ENCODE results near the gene ZDHHC20. TPM values are rescaled to one million over a fixed set of nuclear protein-coding genes. Genes with fewer than 3 reads are reported as not detected.

ZDHHC20 gene
- total RNA-seq, 2 experiments from 2014 or later: 78.9 to 99.9 TPM

- peak overlapping the region; percentile 26 for H3K4me3 Mint-ChIP-seq
- DNase-seq (peak; percentile 48), ATAC-seq (ENCODE audit: low read depth) (peak; percentile 89)
- no peaks in the 10 kb centered on the region for H3K27me3 Mint-ChIP-seq
- H3K9me3 Mint-ChIP-seq: no peaks in the 10 kb centered on the region
- peaks cover 26% of the 10 kb centered on the region for H3K4me1 Mint-ChIP-seq
- no peaks in the 10 kb centered on the region for H3K36me3 Mint-ChIP-seq
- peak overlapping the region; percentile 83 for H3K27ac Mint-ChIP-seq
- POLR2A ChIA-PET: no interaction called here
Observed at GRCh38 chr13:21365574-21365973, 93.5 kb downstream of the ZDHHC20 start.

GRCh38 chr13:21364916-21365315, 94.2 kb downstream of the ZDHHC20 start:
- Mint-ChIP-seq H3K27me3 (no peaks in the 10 kb centered on the region), H3K4me1 (peaks cover 26% of the 10 kb centered on the region), H3K27ac (no peak overlapping the region), H3K4me3 (no peak overlapping the region), H3K36me3 (no peaks in the 10 kb centered on the region), H3K9me3 (no peaks in the 10 kb centered on the region)
- ATAC-seq (ENCODE audit: low read depth) (no peak), DNase-seq (no peak)
- POLR2A ChIA-PET: no interaction called here

DNA sequence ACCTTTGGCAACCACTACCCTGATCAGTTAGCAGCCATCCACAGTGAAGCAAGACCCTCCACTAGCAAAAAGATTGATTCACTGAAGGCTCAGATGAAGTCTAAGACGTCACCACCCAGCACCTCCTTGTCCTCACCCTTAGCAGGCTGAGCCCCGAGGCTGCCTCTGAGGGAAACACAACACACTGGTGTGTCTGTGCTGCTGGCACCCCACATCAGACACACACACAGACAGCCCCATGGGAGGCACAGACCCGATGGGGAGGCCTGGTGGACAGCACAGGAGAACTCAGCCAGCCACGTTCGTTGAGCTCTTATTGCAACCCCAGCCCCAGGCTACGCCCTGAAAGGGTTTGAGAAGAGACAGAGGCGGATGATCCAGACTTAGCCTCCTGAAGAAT, 94.7 kb downstream of the ZDHHC20 start:
- POLR2A ChIA-PET: no interaction called here
- ATAC-seq (ENCODE audit: low read depth) (no peak), DNase-seq (no peak)
- no peaks in the 10 kb centered on the region for H3K27me3 Mint-ChIP-seq
- H3K36me3 Mint-ChIP-seq: no peaks in the 10 kb centered on the region
- H3K4me1 Mint-ChIP-seq: peaks cover 26% of the 10 kb centered on the region
- no peak overlapping the region for H3K4me3 Mint-ChIP-seq
- H3K27ac Mint-ChIP-seq: peak overlapping the region; percentile 48
- no peaks in the 10 kb centered on the region for H3K9me3 Mint-ChIP-seq

GRCh38 chr13:21362741-21363140, 96.4 kb downstream of the ZDHHC20 start:
- no peak overlapping the region for H3K27ac Mint-ChIP-seq

GRCh38 chr13:21361706-21362105, 97.4 kb downstream of the ZDHHC20 start:
- ATAC-seq (ENCODE audit: low read depth): no peak
- POLR2A ChIA-PET: no interaction called here
- no peaks in the 10 kb centered on the region for H3K9me3 Mint-ChIP-seq

More at GRCh38 chr13:21362741-21363140, 96.4 kb downstream of the ZDHHC20 start:
- Mint-ChIP-seq H3K9me3 (no peaks in the 10 kb centered on the region), H3K4me3 (no peak overlapping the region), H3K27me3 (no peaks in the 10 kb centered on the region), H3K36me3 (no peaks in the 10 kb centered on the region), H3K4me1 (peaks cover 26% of the 10 kb centered on the region)
- DNase-seq: no peak
- POLR2A ChIA-PET: no interaction called here
- no peak for ATAC-seq (ENCODE audit: low read depth)

DNA sequence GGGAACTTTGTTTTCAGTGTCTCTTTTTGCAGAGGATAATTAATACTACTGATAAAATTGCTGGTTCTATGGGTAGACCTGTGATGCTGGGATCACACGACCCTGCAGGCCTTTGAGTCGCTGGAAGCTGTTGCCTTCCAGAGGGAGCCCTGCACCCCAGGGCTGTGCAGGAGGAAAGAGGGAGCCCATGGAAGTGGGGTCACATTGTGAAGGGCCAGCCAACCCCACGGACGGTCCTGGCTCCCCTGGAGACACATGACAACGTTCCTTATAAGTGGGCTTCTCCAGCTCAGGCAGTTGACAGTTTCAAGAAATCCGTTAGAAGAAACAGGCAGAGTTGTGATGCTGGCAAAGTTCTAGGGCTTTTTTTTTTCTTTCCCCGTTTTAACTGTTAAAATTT, 98.0 kb downstream of the ZDHHC20 start:
- Mint-ChIP-seq H3K9me3 (no peaks in the 10 kb centered on the region), H3K27ac (no peak overlapping the region), H3K27me3 (no peaks in the 10 kb centered on the region), H3K4me1 (peaks cover 21% of the 10 kb centered on the region), H3K4me3 (no peak overlapping the region), H3K36me3 (no peaks in the 10 kb centered on the region)
- ATAC-seq (ENCODE audit: low read depth) (no peak), DNase-seq (no peak)
- POLR2A ChIA-PET: no interaction called here

More at GRCh38 chr13:21361706-21362105, 97.4 kb downstream of the ZDHHC20 start:
- H3K27ac Mint-ChIP-seq: no peak overlapping the region
- no peak for DNase-seq
- H3K36me3 Mint-ChIP-seq: no peaks in the 10 kb centered on the region
- no peaks in the 10 kb centered on the region for H3K27me3 Mint-ChIP-seq
- peaks cover 26% of the 10 kb centered on the region for H3K4me1 Mint-ChIP-seq
- H3K4me3 Mint-ChIP-seq: no peak overlapping the region

DNA sequence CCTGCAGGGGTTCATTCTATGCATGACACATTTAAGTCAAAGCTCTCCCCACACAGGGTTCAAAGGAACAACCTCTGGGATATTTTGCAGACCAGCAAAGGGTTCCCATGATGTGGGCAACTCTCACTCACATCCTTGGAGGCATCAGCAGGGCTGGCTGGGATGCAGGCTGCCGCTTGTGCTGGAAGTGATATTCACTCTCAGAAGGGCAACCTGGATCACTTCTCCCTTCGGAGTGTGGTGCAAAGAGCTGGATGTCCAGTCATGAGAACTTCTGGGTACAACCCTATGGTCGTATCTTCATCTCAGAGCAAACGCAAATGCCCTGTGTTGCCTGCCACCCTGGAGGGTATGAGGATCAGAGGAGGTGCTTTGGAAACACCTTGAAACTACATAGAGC, 98.6 kb downstream of the ZDHHC20 start:
- ATAC-seq (ENCODE audit: low read depth) (no peak), DNase-seq (no peak)
- Mint-ChIP-seq H3K27ac (no peak overlapping the region), H3K4me3 (no peak overlapping the region), H3K9me3 (no peaks in the 10 kb centered on the region), H3K4me1 (peaks cover 16% of the 10 kb centered on the region), H3K36me3 (no peaks in the 10 kb centered on the region), H3K27me3 (no peaks in the 10 kb centered on the region)
- POLR2A ChIA-PET: no interaction called here

DNA sequence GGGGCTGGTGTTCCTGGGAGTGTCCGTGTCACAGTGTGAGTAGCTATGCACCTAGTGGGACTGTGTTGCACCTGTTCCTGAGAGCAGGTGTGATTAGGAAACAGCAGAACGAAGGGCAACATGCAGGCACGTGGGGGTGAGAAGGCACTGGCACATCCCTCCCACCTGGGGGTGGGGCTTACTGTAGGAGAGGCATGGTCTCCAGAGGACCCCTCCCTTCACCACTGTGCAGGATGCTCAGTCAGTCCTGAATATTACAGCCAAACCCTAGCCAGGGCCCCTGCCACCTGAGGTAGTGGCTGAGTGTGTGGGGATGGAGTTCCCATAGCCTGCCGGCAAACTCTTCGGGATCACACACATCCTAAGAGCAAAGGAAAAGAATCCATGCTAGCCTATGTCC, 99.2 kb downstream of the ZDHHC20 start:
- Mint-ChIP-seq H3K4me1 (peaks cover 11% of the 10 kb centered on the region), H3K4me3 (no peak overlapping the region), H3K36me3 (no peaks in the 10 kb centered on the region), H3K27me3 (no peaks in the 10 kb centered on the region), H3K27ac (no peak overlapping the region), H3K9me3 (no peaks in the 10 kb centered on the region)
- POLR2A ChIA-PET: no interaction called here
- no peak for ATAC-seq (ENCODE audit: low read depth)
- DNase-seq: no peak

DNA sequence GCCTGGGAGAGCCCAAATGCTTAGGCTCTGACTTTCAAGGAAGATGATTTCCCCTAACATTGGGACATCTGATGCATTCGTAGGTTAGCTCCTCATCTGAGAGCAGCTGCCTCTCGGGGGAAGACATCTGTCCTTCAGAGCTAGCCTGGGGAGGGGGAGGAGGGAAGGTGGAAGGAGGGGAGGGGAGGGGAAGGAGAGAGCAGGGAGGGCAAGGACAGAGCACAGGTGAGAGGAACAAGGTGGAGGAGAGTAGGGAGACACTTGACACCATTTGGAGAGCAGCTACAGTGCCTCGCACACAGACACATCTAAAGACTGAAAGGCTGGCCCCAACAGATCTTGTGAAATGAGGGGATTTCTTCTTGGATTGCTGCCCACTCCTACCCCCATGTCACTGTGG, 103.8 kb downstream of the ZDHHC20 start:
- POLR2A ChIA-PET: no interaction called here
- H3K27me3 Mint-ChIP-seq: no peaks in the 10 kb centered on the region
- no peak for DNase-seq

DNA sequence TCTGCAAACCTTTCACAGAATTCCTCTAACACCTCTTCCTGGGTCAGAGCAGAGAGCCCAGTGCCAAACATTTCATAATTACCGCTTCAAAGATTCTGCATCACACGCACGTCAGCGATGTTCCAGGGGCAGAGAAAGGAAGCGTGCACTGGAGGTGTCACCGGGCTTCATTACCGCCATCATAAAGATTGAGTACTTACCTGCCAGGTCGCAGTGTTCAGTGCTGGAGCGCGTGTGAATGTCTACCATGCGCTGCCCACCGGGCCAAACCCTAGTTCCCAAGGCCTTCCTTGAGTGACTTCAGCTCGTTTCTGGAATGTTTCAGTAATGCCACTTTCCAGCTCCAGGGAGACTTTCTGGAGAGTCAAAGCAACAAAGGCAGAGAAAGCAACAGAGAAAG, 104.4 kb downstream of the ZDHHC20 start:
- POLR2A ChIA-PET: no interaction called here
- Mint-ChIP-seq H3K36me3 (no peaks in the 10 kb centered on the region), H3K4me1 (no peaks in the 10 kb centered on the region), H3K27me3 (no peaks in the 10 kb centered on the region), H3K4me3 (no peak overlapping the region), H3K27ac (no peak overlapping the region), H3K9me3 (peaks cover 1% of the 10 kb centered on the region)
- no peak for ATAC-seq (ENCODE audit: low read depth)
- DNase-seq: no peak

More for the DNA sequence above, 103.8 kb downstream of the ZDHHC20 start:
- Mint-ChIP-seq H3K9me3 (peaks cover 1% of the 10 kb centered on the region), H3K4me3 (no peak overlapping the region), H3K36me3 (no peaks in the 10 kb centered on the region), H3K4me1 (no peaks in the 10 kb centered on the region), H3K27ac (no peak overlapping the region)
- ATAC-seq (ENCODE audit: low read depth): no peak

DNA sequence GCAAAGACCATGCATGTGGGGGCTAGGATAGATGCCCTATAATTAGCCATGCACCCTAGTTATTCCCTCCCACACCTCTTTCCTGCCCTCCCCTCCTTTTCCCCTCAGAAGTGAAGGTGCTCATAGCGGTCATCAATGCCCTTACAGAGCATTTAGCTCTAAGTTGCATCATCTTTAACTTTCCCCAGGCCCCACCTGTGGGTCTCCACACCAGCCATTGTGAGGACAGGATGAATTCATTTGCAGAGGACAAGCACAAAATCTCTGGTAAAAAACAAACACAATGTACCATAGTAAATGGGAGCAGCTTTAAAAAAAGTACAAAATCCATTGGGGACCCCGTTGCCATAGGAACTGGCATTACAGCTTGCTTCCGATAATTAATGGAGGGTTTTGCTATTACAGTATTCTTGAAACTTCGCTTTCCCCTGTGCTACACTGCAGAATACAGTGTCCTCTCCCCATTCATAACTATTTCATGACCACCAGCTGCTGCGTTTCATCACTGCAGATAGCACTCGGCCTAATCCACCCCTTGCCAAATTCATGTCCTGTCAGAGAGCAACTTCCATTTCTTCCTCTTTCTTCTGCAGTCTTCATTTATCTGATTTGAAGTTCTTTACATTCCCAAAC, 110.5 kb downstream of the ZDHHC20 start:
- ATAC-seq (ENCODE audit: low read depth) (no peak), DNase-seq (no peak)
- Mint-ChIP-seq H3K36me3 (no peaks in the 10 kb centered on the region), H3K9me3 (no peaks in the 10 kb centered on the region), H3K4me1 (peaks cover 15% of the 10 kb centered on the region), H3K27ac (no peak overlapping the region), H3K4me3 (no peak overlapping the region), H3K27me3 (no peaks in the 10 kb centered on the region)
- POLR2A ChIA-PET: no interaction called here

GRCh38 chr13:21347753-21348318, 111.3 kb downstream of the ZDHHC20 start:
- POLR2A ChIA-PET: no interaction called here

DNA sequence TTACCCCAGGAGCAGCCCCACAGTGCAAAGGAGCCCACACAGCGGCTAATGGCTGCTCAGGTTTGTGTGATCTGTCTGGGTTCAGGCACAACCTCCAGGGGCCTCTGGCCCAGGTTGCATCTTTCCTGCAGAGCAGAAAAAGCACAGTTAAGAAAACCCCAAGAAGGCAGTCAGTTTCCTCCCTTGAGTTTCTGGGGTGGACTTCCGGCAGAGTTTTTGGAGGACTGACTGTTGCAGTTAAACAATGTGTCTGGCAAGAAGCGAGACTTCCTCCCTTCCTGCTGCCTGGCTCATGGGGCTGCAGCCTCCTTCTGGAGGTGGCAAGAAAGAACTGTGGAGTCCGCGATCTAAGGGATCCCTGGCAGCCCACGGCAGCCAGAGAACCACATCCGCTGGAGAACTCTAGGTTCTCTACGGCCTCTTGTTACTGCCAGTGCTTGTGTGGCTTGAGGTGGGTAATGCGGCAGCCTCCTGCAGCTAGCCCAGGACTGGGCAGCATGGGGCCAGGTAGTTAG, 114.4 kb downstream of the ZDHHC20 start:
- POLR2A ChIA-PET: interaction anchor here (1.5 to 2.4 kb wide), 2 partner anchors 44 to 114 kb away, joined by 3 to 9 read pairs; partner anchors contain the start of gene ZDHHC20
- DNase-seq (peak; percentile 65), ATAC-seq (ENCODE audit: low read depth) (peak; percentile 84)
- H3K9me3 Mint-ChIP-seq: no peaks in the 10 kb centered on the region
- peak overlapping the region; percentile 75 for H3K4me3 Mint-ChIP-seq
- peaks cover 21% of the 10 kb centered on the region for H3K4me1 Mint-ChIP-seq
- H3K27me3 Mint-ChIP-seq: no peaks in the 10 kb centered on the region
- H3K27ac Mint-ChIP-seq: peak overlapping the region; percentile 90
- no peaks in the 10 kb centered on the region for H3K36me3 Mint-ChIP-seq

More at GRCh38 chr13:21347753-21348318, 111.3 kb downstream of the ZDHHC20 start:
- Mint-ChIP-seq H3K4me1 (peaks cover 19% of the 10 kb centered on the region), H3K9me3 (no peaks in the 10 kb centered on the region), H3K4me3 (no peak overlapping the region), H3K27me3 (no peaks in the 10 kb centered on the region), H3K27ac (no peak overlapping the region), H3K36me3 (no peaks in the 10 kb centered on the region)
- no peak for ATAC-seq (ENCODE audit: low read depth)
- DNase-seq: no peak

DNA sequence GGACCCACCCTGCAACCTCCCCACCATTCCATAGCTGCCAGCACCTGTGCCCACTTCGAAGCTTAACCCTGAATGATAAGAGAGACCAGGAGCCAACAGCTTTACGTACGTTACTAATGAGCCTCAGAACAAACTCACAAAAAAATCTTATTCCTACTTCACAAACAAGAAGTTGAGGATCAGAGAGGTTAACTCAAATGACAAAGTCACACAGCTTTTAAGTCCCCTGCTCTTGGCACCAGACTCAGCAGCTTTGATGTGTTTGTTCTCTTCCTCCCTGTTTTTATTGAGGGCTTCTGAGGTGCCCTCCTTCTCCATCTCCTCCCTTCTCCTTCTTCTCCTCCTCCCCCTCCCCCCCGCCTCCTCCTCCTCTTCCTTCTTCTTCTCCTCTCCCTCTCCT, 115.4 kb downstream of the ZDHHC20 start:
- POLR2A ChIA-PET: interaction anchor here (0.9 to 2.4 kb wide), 4 partner anchors 43 to 260 kb away, joined by 3 to 9 read pairs (median 6); partner anchors contain the start of genes MICU2, MRPL57, SKA3 and ZDHHC20
- Mint-ChIP-seq H3K27ac (peak overlapping the region; percentile 90), H3K27me3 (no peaks in the 10 kb centered on the region), H3K9me3 (no peaks in the 10 kb centered on the region), H3K4me3 (peak overlapping the region; percentile 75), H3K4me1 (peaks cover 21% of the 10 kb centered on the region), H3K36me3 (no peaks in the 10 kb centered on the region)
- DNase-seq (no peak), ATAC-seq (ENCODE audit: low read depth) (no peak)
